ENCODE results near the gene ST6GALNAC4. TPM values are rescaled to one million over a fixed set of nuclear protein-coding genes. Genes with fewer than 3 reads are reported as not detected.
A peak's percentile ranks its signal among the peaks of the same experiment; 100 is the strongest.

The ST6GALNAC4 gene
- total RNA-seq, 1 experiment from 2014 or later = 15.4 TPM

DNA sequence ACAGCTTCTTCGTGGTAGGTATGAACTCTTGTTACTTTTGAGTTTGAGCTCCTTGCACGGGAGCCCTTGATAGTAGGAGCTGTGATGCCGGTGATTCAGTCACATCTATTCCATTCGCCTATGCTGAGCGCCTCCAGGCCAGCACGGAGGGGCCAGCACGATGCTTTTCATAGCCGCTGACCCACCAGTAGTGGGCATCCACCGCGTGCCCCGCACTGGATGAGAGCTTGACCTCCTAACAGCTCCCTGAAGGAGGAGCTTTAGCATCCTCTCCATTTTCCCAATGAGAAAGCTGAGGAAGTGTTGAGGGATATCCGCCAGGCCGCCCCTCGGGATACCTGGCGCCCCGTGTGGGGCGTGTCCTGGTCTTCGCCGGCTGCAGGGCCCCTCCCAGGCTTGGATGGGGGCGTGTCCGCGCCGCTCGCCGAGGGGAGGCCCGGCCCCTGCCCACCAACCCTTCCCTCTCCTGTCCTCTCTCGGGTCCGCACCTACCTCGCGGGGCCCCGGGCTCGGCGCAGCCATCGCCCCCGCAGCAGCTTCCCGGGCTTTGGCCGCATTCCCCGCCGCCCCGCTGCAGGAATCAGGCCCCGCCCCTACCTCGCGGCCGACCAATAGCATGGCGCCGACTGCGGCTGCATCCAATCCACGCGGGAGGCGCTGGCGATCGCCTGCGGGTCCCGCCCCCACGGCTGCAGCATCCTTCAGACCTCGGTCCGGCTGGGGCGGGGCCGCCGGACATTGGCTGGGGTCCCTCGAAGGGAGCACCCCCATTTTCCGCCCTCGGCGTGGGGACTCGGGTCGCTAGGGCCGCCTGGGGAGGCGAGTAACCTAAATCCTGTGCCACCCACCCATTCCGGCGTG, 13.6 kb upstream of the ST6GALNAC4 start, which contains the start of gene PIP5KL1:
Gene PIP5KL1 (minus strand): TSS at position 547 of the 861 bp plus-strand sequence. CDS start 25 bp downstream, at position 522.
- peaks cover 30% of the 10 kb centered on the region for H3K27me3 Mint-ChIP-seq (ENCODE audit: low read depth)

More for the DNA sequence above, 13.6 kb upstream of the ST6GALNAC4 start, which contains the start of gene PIP5KL1:
- Histone ChIP-seq H3K23me2 (ENCODE audit: insufficient read length, low read depth, low read length, poor library complexity, severe bottlenecking) (peaks cover 16% of the 10 kb centered on the region), H4K8ac (replicated peaks; ENCODE audit: insufficient read length, low read depth, low read length) (no peak within 1 kb of the TSS), H2BK12ac (ENCODE audit: insufficient read length, low read depth, low read length) (no peak within 1 kb of the TSS), H4K91ac (ENCODE audit: insufficient read length, low read depth, low read length) (no peak within 1 kb of the TSS), H3K27me3 (ENCODE audit: insufficient read depth, low read length) (no peaks in the 10 kb centered on the region), H3K79me2 (ENCODE audit: insufficient read depth, low read length) (no peaks in the 10 kb centered on the region), H2BK5ac (ENCODE audit: insufficient read length, low read length) (no peak within 1 kb of the TSS), H3T11ph (ENCODE audit: low read length) (no peak within 1 kb of the TSS), H3K27ac (ENCODE audit: insufficient read length, low read depth, low read length) (no peak within 1 kb of the TSS), H3K4ac (ENCODE audit: low read depth, low read length) (no peak within 1 kb of the TSS), H2AK5ac (ENCODE audit: insufficient read length, low read length) (no peak within 1 kb of the TSS), H2BK15ac (ENCODE audit: low read depth, low read length) (no peak within 1 kb of the TSS), H3K18ac (ENCODE audit: insufficient read length, low read depth, low read length) (peak within 1 kb of the TSS; percentile 28), H4K20me1 (ENCODE audit: control insufficient read depth, insufficient read depth, insufficient read length) (no peaks in the 10 kb centered on the region), H3K9me3 (ENCODE audit: control insufficient read depth, low read depth, low read length) (no peaks in the 10 kb centered on the region), H3K23ac (ENCODE audit: insufficient read length, low read depth, low read length) (no peak within 1 kb of the TSS), H3K9ac (ENCODE audit: extremely low read depth, insufficient read length, low read length) (no peak within 1 kb of the TSS), H2AFZ (ENCODE audit: low read length) (no peak within 1 kb of the TSS), H3K4me1 (ENCODE audit: insufficient read depth, low read length) (peaks cover 2% of the 10 kb centered on the region; the same call in 1 of the 2 replicates), H2BK120ac (ENCODE audit: low read depth, low read length, poor library complexity, severe bottlenecking) (no peak within 1 kb of the TSS), H3K56ac (ENCODE audit: insufficient read length, low read depth, low read length) (no peak within 1 kb of the TSS), H3K4me2 (ENCODE audit: insufficient read depth, insufficient read length, low read length) (peak within 1 kb of the TSS; percentile 74), H3K79me1 (ENCODE audit: insufficient read depth, low read depth, low read length, poor library complexity, severe bottlenecking) (no peaks in the 10 kb centered on the region), H3K14ac (ENCODE audit: insufficient read depth, low read length) (no peak within 1 kb of the TSS), H4K5ac (ENCODE audit: insufficient read length, low read depth, low read length) (no peak within 1 kb of the TSS), H2BK20ac (ENCODE audit: low read depth, low read length, poor library complexity, severe bottlenecking) (no peak within 1 kb of the TSS)
- Mint-ChIP-seq H3K9me3 (no peaks in the 10 kb centered on the region; a peak in 1 of 5 replicates), H3K4me3 (peak within 1 kb of the TSS; percentile 62 to 80), H3K36me3 (ENCODE audit: insufficient read depth in 1 of 3, low read depth in 3 of 3) (peaks cover 2 to 8% (median 5%) of the 10 kb centered on the region in 3 experiments; a peak in 6 of 7 replicates), H3K4me1 (peaks cover 26 to 39% of the 10 kb centered on the region in 2 experiments), H3K27ac (peak within 1 kb of the TSS; percentile 65 to 88 (median 88); a peak in 6 of 7 replicates)
- WGBS (ENCODE audit: extremely low coverage, insufficient read length, low lambda C conversion rate) = no CpG with 5 or more reads among the region's 70 CpGs
- TF ChIP-seq, protein P1, sequence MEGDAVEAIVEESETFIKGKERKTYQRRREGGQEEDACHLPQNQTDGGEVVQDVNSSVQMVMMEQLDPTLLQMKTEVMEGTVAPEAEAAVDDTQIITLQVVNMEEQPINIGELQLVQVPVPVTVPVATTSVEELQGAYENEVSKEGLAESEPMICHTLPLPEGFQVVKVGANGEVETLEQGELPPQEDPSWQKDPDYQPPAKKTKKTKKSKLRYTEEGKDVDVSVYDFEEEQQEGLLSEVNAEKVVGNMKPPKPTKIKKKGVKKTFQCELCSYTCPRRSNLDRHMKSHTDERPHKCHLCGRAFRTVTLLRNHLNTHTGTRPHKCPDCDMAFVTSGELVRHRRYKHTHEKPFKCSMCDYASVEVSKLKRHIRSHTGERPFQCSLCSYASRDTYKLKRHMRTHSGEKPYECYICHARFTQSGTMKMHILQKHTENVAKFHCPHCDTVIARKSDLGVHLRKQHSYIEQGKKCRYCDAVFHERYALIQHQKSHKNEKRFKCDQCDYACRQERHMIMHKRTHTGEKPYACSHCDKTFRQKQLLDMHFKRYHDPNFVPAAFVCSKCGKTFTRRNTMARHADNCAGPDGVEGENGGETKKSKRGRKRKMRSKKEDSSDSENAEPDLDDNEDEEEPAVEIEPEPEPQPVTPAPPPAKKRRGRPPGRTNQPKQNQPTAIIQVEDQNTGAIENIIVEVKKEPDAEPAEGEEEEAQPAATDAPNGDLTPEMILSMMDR (conservative IDR thresholded peaks at IDR 0.05) = 0 out of 3 replicates have a peak, but pooled peaks have one; percentile 32
- peak; percentile 95 for DNase-seq

All from H9 (cell line).